ENCODE data around the gene PLXNA1.

Gene PLXNA1

DNA sequence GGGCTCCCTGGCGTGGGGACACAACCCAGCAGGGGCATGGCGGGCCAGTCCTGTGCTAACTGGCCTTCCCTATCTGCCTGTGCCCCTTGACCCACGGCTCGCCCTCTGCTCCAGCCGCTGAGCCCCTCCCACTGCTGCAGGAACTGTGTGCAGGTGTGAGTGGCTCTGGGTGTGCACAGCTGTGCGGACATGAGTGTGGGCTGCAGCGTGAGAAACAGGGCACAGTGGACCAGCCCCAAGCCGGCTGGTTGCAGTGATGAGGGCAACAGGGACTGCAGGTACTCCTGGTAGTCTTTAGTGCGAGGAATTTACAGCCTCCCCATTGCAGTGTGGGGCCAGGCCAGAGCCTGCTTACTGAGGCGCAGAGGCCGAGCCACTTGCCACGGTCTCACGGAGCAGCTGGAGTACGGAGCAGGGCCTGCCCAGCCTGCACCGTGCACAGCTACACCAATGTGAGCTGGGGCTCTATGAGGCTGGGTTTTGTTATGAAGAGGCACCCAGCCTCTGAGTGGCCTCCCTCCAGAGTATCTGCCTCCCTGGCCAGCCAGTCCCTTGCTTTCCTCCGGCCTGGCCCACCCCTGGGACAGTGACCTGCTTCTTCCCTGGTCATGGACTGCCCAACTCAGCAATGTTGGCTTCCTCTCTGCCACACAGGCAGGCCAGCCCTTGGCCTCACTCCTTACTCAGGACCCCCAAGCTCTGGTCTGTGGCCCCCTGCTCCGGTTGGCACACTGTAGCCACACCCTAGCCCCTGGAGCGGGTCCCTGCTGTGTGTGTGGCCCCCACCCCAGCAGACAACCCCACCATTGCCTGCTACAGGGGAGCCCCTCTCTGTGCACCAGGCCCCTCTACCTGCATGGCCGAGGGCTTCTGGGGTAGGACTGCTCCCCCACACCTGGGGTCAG lies 47.8 kb downstream of the PLXNA1 start:
- Mint-ChIP-seq H3K27ac (no peak overlapping the region), H3K9me3 (no peaks in the 10 kb centered on the region), H3K4me1 (ENCODE audit: low read depth) (no peaks in the 10 kb centered on the region), H3K27me3 (no peaks in the 10 kb centered on the region), H3K36me3 (ENCODE audit: low read depth) (peaks cover 52% of the 10 kb centered on the region), H3K4me3 (no peak overlapping the region)
- DNase-seq, result no peak

DNA sequence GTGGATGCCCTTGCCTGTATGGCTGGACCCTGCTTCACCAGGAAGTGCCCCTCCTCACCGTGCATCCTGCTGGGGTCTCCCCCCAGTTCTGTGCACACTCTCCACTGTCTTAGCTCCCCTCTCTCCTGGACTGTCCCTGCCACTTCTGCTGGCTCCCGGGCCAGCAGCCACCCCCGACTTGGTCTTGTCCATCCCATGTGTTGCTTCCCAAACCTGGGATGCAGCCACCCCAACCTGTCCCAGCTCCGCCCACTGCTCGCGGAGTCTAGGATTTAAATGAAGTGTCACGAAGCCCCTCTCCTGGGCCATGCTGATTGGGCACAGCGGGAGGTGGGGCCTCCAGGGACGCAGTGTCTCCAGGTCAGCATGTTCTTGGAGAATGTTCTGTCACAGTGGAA lies 48.5 kb downstream of the PLXNA1 start:
- Mint-ChIP-seq H3K36me3 (ENCODE audit: low read depth) (peaks cover 50% of the 10 kb centered on the region), H3K4me3 (no peak overlapping the region), H3K27me3 (no peaks in the 10 kb centered on the region), H3K9me3 (no peaks in the 10 kb centered on the region), H3K27ac (no peak overlapping the region), H3K4me1 (ENCODE audit: low read depth) (no peaks in the 10 kb centered on the region)
- DNase-seq, result no peak

- no peak for DNase-seq
- Mint-ChIP-seq H3K4me3 (no peak overlapping the region), H3K4me1 (ENCODE audit: low read depth) (no peaks in the 10 kb centered on the region), H3K27ac (no peak overlapping the region), H3K36me3 (ENCODE audit: low read depth) (peaks cover 46% of the 10 kb centered on the region), H3K9me3 (no peaks in the 10 kb centered on the region), H3K27me3 (no peaks in the 10 kb centered on the region)
These were observed 48.9 kb downstream of the PLXNA1 start for GRCh38 chr3:127031845-127032244.

GRCh38 chr3:127032296-127032990 lies 49.5 kb downstream of the PLXNA1 start:
- Mint-ChIP-seq H3K9me3 (no peaks in the 10 kb centered on the region), H3K27me3 (no peaks in the 10 kb centered on the region), H3K36me3 (ENCODE audit: low read depth) (peaks cover 42% of the 10 kb centered on the region), H3K4me1 (ENCODE audit: low read depth) (no peaks in the 10 kb centered on the region), H3K4me3 (no peak overlapping the region), H3K27ac (no peak overlapping the region)
- DNase-seq, result no peak

Data from activated T-cell treated with anti-CD3 and anti-CD28 coated beads, Interleukin-2, amount 50 U/mL, for 24 hours (primary cell).